AG04450 (cell line): ENCODE measurements around the gene DNAJC4. TPM values are rescaled to one million over a fixed set of nuclear protein-coding genes. Genes with fewer than 3 reads are reported as not detected.

Source experiments
- CTCF ChIA-PET: fragments of 300-600, 350-600 bp; formaldehyde crosslinking; extraction: SDS; loops from one replicate; lab custom pipeline; 2022; ENCODE audit warnings: antibody characterized with exemption, inconsistent platforms; lab: Charles Lee
- POLR2A ChIA-PET: fragments of 350-600 bp; formaldehyde crosslinking; extraction: SDS; loops from one replicate; lab custom pipeline; 2021; ENCODE audit warnings: antibody characterized with exemption, inconsistent platforms; lab: Yijun Ruan, JAX
- DNase-seq: peaks from one replicate; pipeline ENCODE4 v3.0.0-alpha.2; 2011; ENCODE audit warnings: low read depth, low spot score
- H3K27ac ChIP-seq: one replicate; pipeline ENCODE4 v1.5.1; 2012; ENCODE audit warnings: low read depth, low read length, control low read depth
- H3K27me3 ChIP-seq: one replicate; pipeline ENCODE4 v1.6.0; 2012; ENCODE audit warnings: low read length; ENCODE audit not compliant: control insufficient read depth, insufficient read depth
- H3K4me3 ChIP-seq: 2 replicates; pipeline ENCODE4 v1.5.1; 2011; ENCODE audit warnings: mild to moderate bottlenecking, low read depth, low read length, control low read depth
- H3K9me3 ChIP-seq: 2 replicates; pipeline ENCODE4 v1.5.1; 2012; ENCODE audit warnings: low read length; ENCODE audit not compliant: control insufficient read depth, insufficient read depth
- CTCF ChIP-seq: IDR thresholded peaks from 2 replicates; pipeline ENCODE4 v1.5.1; 2011; ENCODE audit warnings: low read depth, low read length, control low read depth, inconsistent platforms
- polyA plus RNA-seq: library from polyadenylated mRNA; depleted of rRNA; stranded (reverse); fragments of >200 nt; gene quantifications from 2 replicates; pipeline ENCODE4 v1.2.3, GENCODE V29; 2011

Gene DNAJC4
- polyA plus RNA-seq, 1 experiment: 18.7 TPM

DNA sequence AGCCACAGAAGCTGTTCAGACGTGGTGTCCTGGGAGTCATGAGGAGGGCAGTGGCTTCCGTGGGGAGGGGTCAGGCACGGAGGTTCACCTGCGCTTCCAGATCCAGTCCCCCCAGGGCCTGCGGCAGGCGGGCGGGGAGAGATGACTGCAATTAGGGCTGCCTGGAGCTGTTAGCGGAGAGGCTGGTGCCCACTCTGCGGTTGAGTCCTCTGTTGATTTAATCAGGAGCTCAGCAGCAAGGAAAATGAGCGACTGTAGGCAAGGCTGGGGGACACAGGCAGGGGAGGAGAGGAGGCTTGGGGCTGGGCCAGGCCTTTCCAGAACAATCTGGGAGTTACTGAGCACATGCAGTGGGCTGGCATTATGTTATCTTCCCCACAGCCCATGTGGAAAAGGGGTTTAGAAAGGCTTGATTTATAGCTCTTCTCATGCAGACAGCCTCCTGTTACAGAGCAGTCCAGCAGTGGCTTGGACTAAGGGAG, 34.1 kb downstream of the DNAJC4 start:
- TF ChIP-seq CTCF: no peak
- Histone ChIP-seq H3K4me3 (no peak overlapping the region), H3K27me3 (no peaks in the 10 kb centered on the region), H3K27ac (no peak overlapping the region), H3K9me3 (no peaks in the 10 kb centered on the region; the same call in 1 of the 2 replicates)
- POLR2A ChIA-PET: interaction anchor here (0.6 to 1.3 kb wide), 2 partner anchors 12 to 31 kb away, joined by 4 to 11 read pairs; no protein-coding TSS in a partner anchor
- DNase-seq: no peak
- CTCF ChIA-PET: interaction anchor here (1.5 to 2.5 kb wide), 2 partner anchors 14 to 40 kb away, joined by 4 to 12 read pairs; partner anchors contain the start of gene PLCB3

- H3K9me3 ChIP-seq: no peaks in the 10 kb centered on the region; the same call in 1 of the 2 replicates
- ChIA-PET POLR2A (interaction anchor here (0.6 kb wide), 2 partner anchors 84 to 575 kb away, joined by 3 read pairs; no protein-coding TSS in a partner anchor), CTCF (interaction anchor here (2.5 kb wide), 1 partner anchor 15 kb away, joined by 12 read pairs; the partner anchor contains the start of gene PLCB3)
- H3K27ac ChIP-seq: no peak overlapping the region
- H3K4me3 ChIP-seq: no peak overlapping the region
- no peaks in the 10 kb centered on the region for H3K27me3 ChIP-seq
- no peak for TF ChIP-seq CTCF
- DNase-seq: no peak
Measured at GRCh38 chr11:64265176-64266160, 35.1 kb downstream of the DNAJC4 start.

DNA sequence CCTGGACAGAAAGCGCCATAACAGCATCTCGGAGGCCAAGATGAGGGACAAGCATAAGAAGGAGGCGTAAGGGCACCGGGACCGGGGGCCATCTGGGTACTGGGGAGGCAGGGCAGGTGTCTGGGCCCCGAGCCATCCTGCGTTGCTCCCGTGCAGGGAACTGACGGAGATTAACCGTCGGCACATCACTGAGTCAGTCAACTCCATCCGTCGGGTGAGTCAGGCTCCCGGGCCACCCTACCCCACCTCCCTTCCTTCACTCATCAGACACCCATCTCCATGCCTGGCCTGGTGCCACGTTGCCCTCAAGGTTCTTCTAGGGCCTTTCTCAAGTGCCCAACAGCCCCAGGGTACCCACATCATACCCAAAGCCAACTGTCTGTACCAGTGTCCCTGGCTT, 36.0 kb downstream of the DNAJC4 start:
- CTCF ChIA-PET: no interaction called here
- POLR2A ChIA-PET: interaction anchor here (0.6 kb wide), 1 partner anchor 574 kb away, joined by 3 read pairs; no protein-coding TSS in a partner anchor
- no peak for DNase-seq
- H3K27me3 ChIP-seq: no peaks in the 10 kb centered on the region
- H3K9me3 ChIP-seq: no peaks in the 10 kb centered on the region; the same call in 1 of the 2 replicates
- no peak for TF ChIP-seq CTCF
- H3K27ac ChIP-seq: no peak overlapping the region
- no peak overlapping the region for H3K4me3 ChIP-seq

- Histone ChIP-seq H3K9me3 (no peaks in the 10 kb centered on the region; the same call in 1 of the 2 replicates), H3K4me3 (no peak overlapping the region), H3K27me3 (no peaks in the 10 kb centered on the region), H3K27ac (no peak overlapping the region)
- ChIA-PET POLR2A (interaction anchor here (1.5 kb wide), 1 partner anchor 20 kb away, joined by 4 read pairs; the partner anchor contains the start of gene PPP1R14B), CTCF (interaction anchor here (0.6 to 4.0 kb wide), 5 partner anchors 16 to 1437 kb away, joined by 3 to 23 read pairs (median 9); partner anchors contain the start of gene PLCB3)
- DNase-seq: no peak
- TF ChIP-seq CTCF: no peak
Measured at GRCh38 chr11:64267207-64267945, 37.0 kb downstream of the DNAJC4 start.
